K562 (cell line): Measurements from ENCODE around the gene CCNL1. TPM values are rescaled to one million over a fixed set of nuclear protein-coding genes. Genes with fewer than 3 reads are reported as not detected.

Experiments
- CBFA2T2 ChIP-seq: fragments of 450-650 bp; conservative IDR thresholded peaks from 2 replicates; pipeline ENCODE4 v1.6.1; 2017; ENCODE audit warnings: mild to moderate bottlenecking
- CBFB ChIP-seq: sonication (generic); formaldehyde crosslinking; IDR thresholded peaks from 2 replicates; pipeline ENCODE4 v1.4.0; 2020; ENCODE audit warnings: mild to moderate bottlenecking, missing genetic modification reagents
- FOXM1 ChIP-seq, 2 experiments: fragments of 450-650 bp in 1 of 2; sonication (generic) in 1 of 2; formaldehyde crosslinking in 1 of 2; IDR thresholded peaks; 2 replicates each; pipeline versions ENCODE4 v1.6.1 to v1.9.0; 2017 to 2022; ENCODE audit warnings: low read depth in 2 of 2, mild to moderate bottlenecking in 2 of 2, missing genetic modification reagents in 1 of 2, moderate library complexity in 1 of 2
- JUN ChIP-seq, 2 experiments: sonication (generic) in 1 of 2; formaldehyde crosslinking in 1 of 2; IDR thresholded peaks; 2 replicates each; pipeline versions ENCODE4 v1.6.1 to v1.8.0; 2012 to 2022; ENCODE audit warnings: borderline replicate concordance in 2 of 2, mild to moderate bottlenecking in 2 of 2, improper control_type of control experiment in 1 of 2, low read depth in 1 of 2, low read length in 1 of 2, missing genetic modification reagents in 1 of 2
- MYC ChIP-seq, 2 experiments: fragments of 250-450 bp in 1 of 2; sonication (Bioruptor Pico) in 1 of 2; IDR thresholded peaks; 2 replicates each; pipeline versions ENCODE4 v1.5.1 to v1.6.1; 2012 to 2021; ENCODE audit warnings: low read depth in 2 of 2, borderline replicate concordance in 1 of 2, improper control_type of control experiment in 1 of 2, low read length in 1 of 2, mild to moderate bottlenecking in 1 of 2, moderate library complexity in 1 of 2
- PKNOX1 ChIP-seq: fragments of 450-650 bp; IDR thresholded peaks from 2 replicates; pipeline ENCODE4 v1.6.1; 2016
- RAD21 ChIP-seq, 2 experiments: fragments of 250-450 bp in 1 of 2; fragments of 450-650 bp in 1 of 2; sonication (Bioruptor Pico) in 1 of 2; formaldehyde crosslinking in 1 of 2; IDR thresholded peaks in 1 of 2; conservative IDR thresholded peaks in 1 of 2; 2 replicates each; pipeline versions ENCODE4 v1.4.0 to v1.8.0; 2020 to 2022; ENCODE audit warnings: mild to moderate bottlenecking in 2 of 2, moderate library complexity in 1 of 2
- TCF3 ChIP-seq: sonication (generic); formaldehyde crosslinking; IDR thresholded peaks from 2 replicates; pipeline ENCODE4 v1.4.0; 2020; ENCODE audit warnings: mild to moderate bottlenecking, missing genetic modification reagents
- TSHZ1 ChIP-seq: fragments of 250-450 bp; sonication (Bioruptor Pico); IDR thresholded peaks from 2 replicates; pipeline ENCODE4 v1.4.0; 2020; ENCODE audit warnings: mild to moderate bottlenecking, moderate library complexity
- ZNF274 ChIP-seq: IDR thresholded peaks from 2 replicates; pipeline ENCODE4 v1.6.1; 2011; ENCODE audit warnings: low read depth, mild to moderate bottlenecking, low read length, moderate library complexity, borderline replicate concordance
- ZNF311 ChIP-seq: fragments of 250-450 bp; sonication (Bioruptor Pico); IDR thresholded peaks from 2 replicates; pipeline ENCODE4 v1.4.0; 2020; ENCODE audit warnings: mild to moderate bottlenecking, moderate library complexity
- ZNF592 ChIP-seq: fragments of 450-650 bp; IDR thresholded peaks from 2 replicates; pipeline ENCODE4 v1.6.1; 2017; ENCODE audit warnings: antibody characterized with exemption, mild to moderate bottlenecking
- polyA plus RNA-seq, 8 experiments: library from polyadenylated mRNA; depleted of rRNA in 4 of 8; stranded (reverse) in 5 of 8; unstranded in 3 of 8; fragments of >200 nt; fragmentation: Nextera tagmentation in 2 of 8; fragmentation: Illumina TruSeq in 1 of 8; extraction: Ambion mirVana in 2 of 8; extraction: Trizol in 1 of 8; gene quantifications; 2 replicates each; pipeline versions ENCODE4 v1.2.1 to v1.2.3, GENCODE V29; 2011 to 2014; ENCODE audit warnings: inconsistent platforms in 1 of 8, missing spikeins in 1 of 8
- total RNA-seq, 7 experiments: library from RNA; depleted of rRNA in 6 of 7; stranded (reverse); fragments of >200 nt in 6 of 7; fragmentation: Illumina TruSeq in 2 of 7; extraction: Trizol in 2 of 7; gene quantifications; 2 replicates each; pipeline versions ENCODE4 v1.2.1 to v1.2.3, GENCODE V29; 2011 to 2021; ENCODE audit warnings: low replicate concordance in 1 of 7

Gene CCNL1
- total and polyA plus RNA-seq, 9 of the 15 experiments (the other 6 are each of a cell fraction or from before 2014, with no cell fraction given) = 16.1 to 186 (median 132) TPM

- TF ChIP-seq ZNF592 (peak; percentile 67; the same call in 1 of the 2 replicates), RAD21 (CRISPR knock-in tag; conservative IDR thresholded peaks at IDR 0.05 in 1 of 2, IDR thresholded peaks at IDR 0.05 in 1 of 2) (peak in 1 of 2 experiments; percentile 3; a peak in 1 of 4 replicates), ZNF311 (0 out of 2 replicates have a peak, but pooled peaks have one; percentile 43), TCF3 (CRISPR knock-in tag) (peak; percentile 94), TSHZ1 (0 out of 2 replicates have a peak, but pooled peaks have one; percentile 20), MYC (IDR thresholded peaks at IDR 0.05; ENCODE audit: low read depth, low read length) (peak; percentile 72), MYC (CRISPR knock-in tag; IDR thresholded peaks at IDR 0.05; ENCODE audit: borderline replicate concordance, low read depth) (no peak), CBFA2T2 (peak; percentile 95), FOXM1 (IDR thresholded peaks at IDR 0.05; ENCODE audit: low read depth) (peak; percentile 74), FOXM1 (CRISPR knock-in tag; IDR thresholded peaks at IDR 0.05; ENCODE audit: low read depth) (no peak), ZNF274 (peak; percentile 73; the same call in 1 of the 2 replicates), CBFB (CRISPR knock-in tag) (no peak), JUN (IDR thresholded peaks at IDR 0.05; ENCODE audit: borderline replicate concordance, low read depth, low read length) (peak; percentile 81), JUN (CRISPR knock-in tag; IDR thresholded peaks at IDR 0.05; ENCODE audit: borderline replicate concordance) (no peak), PKNOX1 (peak; percentile 35; the same call in 1 of the 2 replicates)
Observed at GRCh38 chr3:157109267-157110141, 50.4 kb downstream of the CCNL1 start (continued).
